ENCODE data around the gene EXOC1. TPM values are rescaled to one million over a fixed set of nuclear protein-coding genes. Genes with fewer than 3 reads are reported as not detected.

The EXOC1 gene
- total and polyA plus RNA-seq, 7 donors, result 11.0 to 23.8 (median 17.0) TPM

GRCh38 chr4:55906323-55906722, 52.9 kb downstream of the EXOC1 start:
- H3K27me3 ChIP-seq (ENCODE audit: insufficient read depth in 3 of 3, low read length in 2 of 3), result no peaks in the 10 kb centered on the region

GRCh38 chr4:55906989-55907388, 53.5 kb downstream of the EXOC1 start:
- 69 to 80% (median 73%) methylated on average over 3 of the region's 3 CpGs for WGBS, 3 donors
- H3K36me3 ChIP-seq (ENCODE audit: insufficient read depth in 1 of 2, low read depth in 1 of 2), result peaks cover 0 to 45% of the 10 kb centered on the region in 2 donors
- H3K4me3 ChIP-seq, result no peak overlapping the region
- H3K4me1 ChIP-seq, result no peaks in the 10 kb centered on the region
- no peak for TF ChIP-seq CTCF (IDR thresholded peaks at IDR 0.05)
- no peaks in the 10 kb centered on the region for H3K9me3 ChIP-seq
- no peak for ATAC-seq
- no peak overlapping the region for H3K27ac ChIP-seq
- H3K27me3 ChIP-seq (ENCODE audit: insufficient read depth in 3 of 3, low read length in 2 of 3), result no peaks in the 10 kb centered on the region
- DNase-seq, result no peak
- intact Hi-C loops (cut with DNase I), result no loop called here

More at GRCh38 chr4:55906323-55906722, 52.9 kb downstream of the EXOC1 start:
- intact Hi-C loops (cut with DNase I), result no loop called here
- no peaks in the 10 kb centered on the region for H3K9me3 ChIP-seq
- ATAC-seq (no peak), DNase-seq (no peak)
- H3K4me1 ChIP-seq, result no peaks in the 10 kb centered on the region
- 75 to 78% (median 77%) methylated on average over 6 of the region's 6 CpGs for WGBS, 3 donors
- H3K4me3 ChIP-seq, result no peak overlapping the region
- H3K27ac ChIP-seq, result no peak overlapping the region
- peaks cover 0 to 51% of the 10 kb centered on the region in 2 donors for H3K36me3 ChIP-seq (ENCODE audit: insufficient read depth in 1 of 2, low read depth in 1 of 2)
- TF ChIP-seq CTCF (IDR thresholded peaks at IDR 0.05), result no peak

- Histone ChIP-seq H3K36me3 (ENCODE audit: insufficient read depth in 1 of 2, low read depth in 1 of 2) (peaks cover 0 to 40% of the 10 kb centered on the region in 2 donors), H3K4me3 (no peak overlapping the region), H3K27me3 (ENCODE audit: insufficient read depth in 3 of 3, low read length in 2 of 3) (no peaks in the 10 kb centered on the region), H3K9me3 (no peaks in the 10 kb centered on the region), H3K4me1 (no peaks in the 10 kb centered on the region), H3K27ac (no peak overlapping the region)
- no peak for DNase-seq
- intact Hi-C loops (cut with DNase I), result no loop called here
- TF ChIP-seq CTCF (IDR thresholded peaks at IDR 0.05), result no peak
- ATAC-seq, result no peak
These were observed 54.0 kb downstream of the EXOC1 start for GRCh38 chr4:55907469-55907868.

GRCh38 chr4:55910140-55910539, 56.7 kb downstream of the EXOC1 start:
- no peaks in the 10 kb centered on the region for H3K27me3 ChIP-seq (ENCODE audit: insufficient read depth in 3 of 3, low read length in 2 of 3)
- H3K4me3 ChIP-seq, result no peak overlapping the region
- WGBS, 3 donors, result 91 to 97% (median 94%) methylated on average over 1 of the region's 1 CpG
- H3K27ac ChIP-seq, result no peak overlapping the region
- no peaks in the 10 kb centered on the region for H3K9me3 ChIP-seq
- intact Hi-C loops (cut with DNase I), result no loop called here
- TF ChIP-seq CTCF (IDR thresholded peaks at IDR 0.05), result no peak
- H3K36me3 ChIP-seq (ENCODE audit: insufficient read depth in 1 of 2, low read depth in 1 of 2), result peaks cover 0 to 13% of the 10 kb centered on the region in 2 donors
- no peak for DNase-seq
- H3K4me1 ChIP-seq, result no peaks in the 10 kb centered on the region
- no peak for ATAC-seq

GRCh38 chr4:55912249-55912648, 58.8 kb downstream of the EXOC1 start:
- TF ChIP-seq CTCF (IDR thresholded peaks at IDR 0.05), result no peak
- Histone ChIP-seq H3K27me3 (ENCODE audit: insufficient read depth in 3 of 3, low read length in 2 of 3) (no peaks in the 10 kb centered on the region), H3K27ac (no peak overlapping the region), H3K4me3 (no peak overlapping the region), H3K36me3 (ENCODE audit: insufficient read depth in 1 of 2, low read depth in 1 of 2) (no peaks in the 10 kb centered on the region), H3K4me1 (no peaks in the 10 kb centered on the region), H3K9me3 (no peaks in the 10 kb centered on the region)
- 82 to 89% (median 85%) methylated on average over 6 of the region's 6 CpGs for WGBS, 3 donors
- DNase-seq (no peak), ATAC-seq (no peak)
- intact Hi-C loops (cut with DNase I), result no loop called here

Measured in psoas muscle (tissue), 8 donors.